K562 (cell line): ENCODE results near the gene KBTBD13. TPM values are rescaled to one million over a fixed set of nuclear protein-coding genes. Genes with fewer than 3 reads are reported as not detected.

Source experiments
- ATAC-seq: fragments of 200-7000 bp; cut with Tn5 transposase; 3 replicates; pipeline ENCODE4 v1.9.1; 2020; ENCODE audit warnings: moderate library complexity
- BruUV-seq: library from RNA; stranded (reverse); fragments of 400-500 nt; replicated peaks from 2 replicates; lab custom pipeline; 2021; lab: Mats Ljungman, UMichigan
- CTCF ChIA-PET: fragments of 300-600 bp; formaldehyde crosslinking; extraction: SDS; loops from one replicate; lab custom pipeline; 2021; ENCODE audit warnings: low intra/inter-chr PET ratio; lab: Yijun Ruan, JAX
- POLR2A ChIA-PET: fragments of 300-600, 350-650 bp; sonication (Branson Sonifier 250); formaldehyde crosslinking; extraction: SDS; loops from one replicate; lab custom pipeline; 2021; ENCODE audit warnings: antibody characterized with exemption, inconsistent platforms; lab: Yijun Ruan, JAX
- DNase-seq, 4 experiments: peaks; one replicate each; pipeline versions ENCODE4 v3.0.0 to v3.0.0-alpha.2; 2011 to 2018; ENCODE audit warnings: low spot score in 3 of 4, mixed read lengths in 3 of 4; ENCODE audit errors: extremely low read depth in 1 of 4
- FAIRE-seq: peaks from 2 replicates; lab custom pipeline; 2011; peaks lifted over from hg19 to GRCh38; lab: Jason Lieb, UNC
- H2AFZ ChIP-seq: 2 replicates; pipeline ENCODE4 v1.6.0; 2011; ENCODE audit warnings: low read depth, low read length, control low read depth, inconsistent platforms
- H3K27ac ChIP-seq: fragments of 200-600 bp; 3 replicates; pipeline ENCODE4 v1.8.0; 2011; ENCODE audit warnings: low read depth, mild to moderate bottlenecking, control low read depth, inconsistent platforms, low read length, moderate library complexity, mixed read lengths; ENCODE audit errors: extremely low read depth
- H3K27me3 ChIP-seq, 2 experiments: fragments of 300-600 bp in 1 of 2; 2 replicates in 1 of 2; 3 replicates in 1 of 2; pipeline versions ENCODE4 v1.6.0 to v1.8.0; 2011; ENCODE audit warnings: inconsistent platforms in 2 of 2, low read length in 2 of 2, mild to moderate bottlenecking in 1 of 2, mixed read lengths in 1 of 2, moderate library complexity in 1 of 2; ENCODE audit not compliant: control insufficient read depth in 2 of 2, insufficient read depth in 2 of 2
- H3K36me3 ChIP-seq: fragments of 300-600 bp; 3 replicates; pipeline ENCODE4 v1.8.0; 2011; ENCODE audit warnings: mild to moderate bottlenecking, low read length, inconsistent platforms; ENCODE audit not compliant: control insufficient read depth, insufficient read depth
- H3K4me1 ChIP-seq, 2 experiments: fragments of 200-600 bp in 1 of 2; replicated peaks in 1 of 2; 2 replicates in 1 of 2; 3 replicates in 1 of 2; pipeline versions ENCODE4 v1.5.1 to v1.8.0; 2011; ENCODE audit warnings: inconsistent platforms in 2 of 2, low read length in 2 of 2, mild to moderate bottlenecking in 1 of 2, mixed read lengths in 1 of 2, moderate library complexity in 1 of 2; ENCODE audit not compliant: control insufficient read depth in 2 of 2, insufficient read depth in 2 of 2
- H3K4me2 ChIP-seq: 2 replicates; pipeline ENCODE4 v1.6.1; 2011; ENCODE audit warnings: low read length, control low read depth, inconsistent platforms, mixed read lengths; ENCODE audit not compliant: insufficient read depth
- H3K4me3 ChIP-seq: fragments of 200-600 bp; sonication (generic), shearing (Covaris generic); 2 replicates; pipeline ENCODE4 v1.5.1; 2016; ENCODE audit warnings: control low read depth, inconsistent platforms
- H3K79me2 ChIP-seq: fragments of 200-600 bp; 3 replicates; pipeline ENCODE4 v1.8.0; 2011; ENCODE audit warnings: low read length, inconsistent platforms; ENCODE audit not compliant: control insufficient read depth, insufficient read depth
- H3K9ac ChIP-seq, 2 experiments: 2 replicates each; pipeline versions ENCODE4 v1.6.0 to v1.6.1; 2011; ENCODE audit warnings: low read depth in 2 of 2, low read length in 2 of 2, control low read depth in 1 of 2, inconsistent platforms in 1 of 2, mild to moderate bottlenecking in 1 of 2, mixed read lengths in 1 of 2; ENCODE audit not compliant: insufficient read depth in 1 of 2
- H3K9me1 ChIP-seq: one replicate; pipeline ENCODE4 v1.6.0; 2011; ENCODE audit warnings: inconsistent platforms, mild to moderate bottlenecking, low read length, moderate library complexity; ENCODE audit not compliant: control insufficient read depth, insufficient read depth
- H3K9me3 ChIP-seq: replicated peaks from 2 replicates; pipeline ENCODE4 v1.5.1; 2011; ENCODE audit warnings: low read depth, low read length, inconsistent platforms; ENCODE audit not compliant: control insufficient read depth, insufficient read depth
- H4K20me1 ChIP-seq: replicated peaks from 2 replicates; pipeline ENCODE4 v1.6.1; 2011; ENCODE audit warnings: low read length, inconsistent platforms, mixed read lengths; ENCODE audit not compliant: control insufficient read depth, insufficient read depth
- CBFB ChIP-seq: sonication (generic); formaldehyde crosslinking; IDR thresholded peaks from 2 replicates; pipeline ENCODE4 v1.4.0; 2020; ENCODE audit warnings: mild to moderate bottlenecking, missing genetic modification reagents
- CTCF ChIP-seq, 3 experiments: IDR thresholded peaks in 2 of 3; conservative IDR thresholded peaks in 1 of 3; 2 replicates each; pipeline ENCODE4 v1.5.1; 2011 to 2012; ENCODE audit warnings: low read length in 3 of 3, mild to moderate bottlenecking in 3 of 3, control low read depth in 2 of 3, improper control_type of control experiment in 1 of 3, inconsistent platforms in 1 of 3, low read depth in 1 of 3, mixed read lengths in 1 of 3, moderate library complexity in 1 of 3; ENCODE audit not compliant: insufficient read depth in 2 of 3
- ELF1 ChIP-seq: fragments of 200-800 bp; sonication (Bioruptor generic); IDR thresholded peaks from 2 replicates; pipeline ENCODE4 v1.6.1; 2016; ENCODE audit warnings: missing genetic modification characterization, missing compliant biosample characterization
- KAT7 ChIP-seq: sonication (generic); formaldehyde crosslinking; IDR thresholded peaks from 2 replicates; pipeline ENCODE4 v1.8.0; 2022; ENCODE audit warnings: missing genetic modification reagents, mild to moderate bottlenecking, borderline replicate concordance
- MAFK ChIP-seq: IDR thresholded peaks from 2 replicates; pipeline ENCODE4 v1.6.1; 2011; ENCODE audit warnings: low read length, improper control_type of control experiment
- SMAD1 ChIP-seq: fragments of 150-350 bp; IDR thresholded peaks from 2 replicates; pipeline ENCODE4 v1.6.1; 2014; ENCODE audit warnings: low read length, low read depth; ENCODE audit not compliant: partially characterized antibody
- TFAP4 ChIP-seq: sonication (generic); formaldehyde crosslinking; IDR thresholded peaks from 2 replicates; pipeline ENCODE4 v1.8.0; 2022; ENCODE audit warnings: missing genetic modification reagents, mild to moderate bottlenecking, moderate library complexity, borderline replicate concordance
- ZNF277 ChIP-seq: fragments of 250-450 bp; sonication (Bioruptor Pico); IDR thresholded peaks from 2 replicates; pipeline ENCODE4 v1.8.0; 2022; ENCODE audit warnings: inconsistent platforms, mild to moderate bottlenecking, moderate library complexity, borderline replicate concordance
- ZZZ3 ChIP-seq: fragments of 450-650 bp; IDR thresholded peaks from 2 replicates; pipeline ENCODE4 v1.6.1; 2016; ENCODE audit warnings: antibody characterized with exemption, mild to moderate bottlenecking, moderate library complexity
- WGBS: fragments of 100-300 bp; shearing (Covaris generic); methylation state at CpG from one replicate; pipeline ENCODE4 v1.1.6; 2016; ENCODE audit warnings: low coverage, mixed read lengths; ENCODE audit not compliant: insufficient coverage; ENCODE audit errors: missing lambda C conversion rate; 5-methylcytosine and 5-hydroxymethylcytosine counted together
- in situ Hi-C: fragments of 300-500 bp; cut with MboI; formaldehyde crosslinking; loops from 4 replicates; pipeline ENCODE4 v1.15.0; 2018; ENCODE audit warnings: inconsistent platforms, mixed read lengths
- intact Hi-C: fragments of 100-400 bp; cut with micrococcal nuclease; formaldehyde crosslinking; loops from 2 replicates; pipeline ENCODE4 v1.14.2; 2022
- polyA plus RNA-seq, 8 experiments: library from polyadenylated mRNA; depleted of rRNA in 4 of 8; stranded (reverse) in 5 of 8; unstranded in 3 of 8; fragments of >200 nt; fragmentation: Nextera tagmentation in 2 of 8; fragmentation: Illumina TruSeq in 1 of 8; extraction: Ambion mirVana in 2 of 8; extraction: Trizol in 1 of 8; gene quantifications; 2 replicates each; pipeline versions ENCODE4 v1.2.1 to v1.2.3, GENCODE V29; 2011 to 2014; ENCODE audit warnings: inconsistent platforms in 1 of 8, missing spikeins in 1 of 8
- total RNA-seq, 7 experiments: library from RNA; depleted of rRNA in 6 of 7; stranded (reverse); fragments of >200 nt in 6 of 7; fragmentation: Illumina TruSeq in 2 of 7; extraction: Trizol in 2 of 7; gene quantifications; 2 replicates each; pipeline versions ENCODE4 v1.2.1 to v1.2.3, GENCODE V29; 2011 to 2021; ENCODE audit warnings: low replicate concordance in 1 of 7

Gene KBTBD13
- total and polyA plus RNA-seq, 9 of the 15 experiments (the other 6 are each of a cell fraction or from before 2014, with no cell fraction given): 0.07 to 0.13 (median 0.10) TPM; not detected in 3

GRCh38 chr15:65086680-65087111, 10.2 kb downstream of the KBTBD13 start:
- ChIA-PET POLR2A (interaction anchor here (0.7 kb wide), 2 partner anchors 8 to 218 kb away, joined by 3 read pairs; partner anchors contain the start of gene RNU5B-1), CTCF (interaction anchor here (0.6 to 3.3 kb wide), 3 partner anchors 33 to 356 kb away, joined by 3 to 17 read pairs (median 4); no protein-coding TSS in a partner anchor)
- WGBS: 4% methylated on average over 6 of the region's 6 CpGs
- Histone ChIP-seq H3K79me2 (no peaks in the 10 kb centered on the region), H3K9me3 (no peaks in the 10 kb centered on the region), H3K4me1 (peaks cover 0 to 4% of the 10 kb centered on the region in 2 experiments; a peak in 1 of 5 replicates), H3K27me3 (peaks cover 24 to 47% of the 10 kb centered on the region in 2 experiments), H4K20me1 (peaks cover 8% of the 10 kb centered on the region), H3K9me1 (no peaks in the 10 kb centered on the region), H3K27ac (no peak overlapping the region), H3K4me3 (no peak overlapping the region), H3K4me2 (no peak overlapping the region), H3K9ac (no peak overlapping the region), H3K36me3 (no peaks in the 10 kb centered on the region), H2AFZ (no peak overlapping the region)
- intact Hi-C loops (loop anchor here (1.0 to 5.0 kb wide), 2 partner anchors 32 to 54 kb away; no protein-coding TSS in a partner anchor), in situ Hi-C loops (no loop called here)
- ATAC-seq (peak; percentile 43), FAIRE-seq (no peak), DNase-seq (peak in 1 of 4 experiments; percentile 27)
- no TSS peak for BruUV-seq
- TF ChIP-seq ZNF277 (CRISPR knock-in tag) (no peak), MAFK (no peak), ZZZ3 (no peak), KAT7 (CRISPR knock-in tag) (no peak), ELF1 (tag) (no peak), CTCF (IDR thresholded peaks at IDR 0.05 in 2 of 3, conservative IDR thresholded peaks at IDR 0.05 in 1 of 3; ENCODE audit: insufficient read depth in 2 of 3, low read depth in 1 of 3, low read length in 3 of 3) (0 out of 6 replicates have a peak, but pooled peaks of 1 of the 3 experiments have one; percentile 7), CBFB (0 out of 2 replicates have a peak, but pooled peaks have one; percentile 29), SMAD1 (no peak), TFAP4 (0 out of 2 replicates have a peak, but pooled peaks have one; percentile 23)
